Measurements from ENCODE around the gene PLXNA1.

PLXNA1 gene

GRCh38 chr3:126982471-126983175 lies at the start of gene PLXNA1:
Gene PLXNA1, plus strand, starts transcription at chr3:126983115. Its CDS starts 5,479 bp downstream, at chr3:126988594.
- DNase-seq (ENCODE audit: low read depth in 2 of 2) = peak; percentile 72 to 77

GRCh38 chr3:126934031-126934531 lies 48.8 kb upstream of the PLXNA1 start:
- no peak for DNase-seq (ENCODE audit: low read depth in 2 of 2)

- no peak for DNase-seq (ENCODE audit: low read depth in 2 of 2)
Measured at GRCh38 chr3:126934991-126935390, 47.9 kb upstream of the PLXNA1 start.

- DNase-seq (ENCODE audit: low read depth in 2 of 2) = no peak
Measured at GRCh38 chr3:126935756-126936509, 47.0 kb upstream of the PLXNA1 start.

GRCh38 chr3:126936853-126937425 lies 46.0 kb upstream of the PLXNA1 start:
- DNase-seq (ENCODE audit: low read depth in 2 of 2) = no peak

GRCh38 chr3:126937533-126937932 lies 45.4 kb upstream of the PLXNA1 start:
- no peak for DNase-seq (ENCODE audit: low read depth in 2 of 2)

GRCh38 chr3:126937973-126938372 lies 44.9 kb upstream of the PLXNA1 start:
- no peak for DNase-seq (ENCODE audit: low read depth in 2 of 2)

GRCh38 chr3:126938520-126939337 lies 44.2 kb upstream of the PLXNA1 start:
- DNase-seq (ENCODE audit: low read depth in 2 of 2) = no peak

- no peak for DNase-seq (ENCODE audit: low read depth in 2 of 2)
Measured at GRCh38 chr3:126939338-126939718, 43.6 kb upstream of the PLXNA1 start.

GRCh38 chr3:126939733-126940132 lies 43.2 kb upstream of the PLXNA1 start:
- DNase-seq (ENCODE audit: low read depth in 2 of 2) = no peak

- DNase-seq (ENCODE audit: low read depth in 2 of 2) = no peak
Measured at GRCh38 chr3:126941721-126942270, 41.1 kb upstream of the PLXNA1 start.

- no peak for DNase-seq (ENCODE audit: low read depth in 2 of 2)
Measured at GRCh38 chr3:126944089-126944965, 38.6 kb upstream of the PLXNA1 start.

GRCh38 chr3:126945171-126945721 lies 37.7 kb upstream of the PLXNA1 start:
- no peak for DNase-seq (ENCODE audit: low read depth in 2 of 2)

GRCh38 chr3:126945891-126946290 lies 37.0 kb upstream of the PLXNA1 start:
- no peak for DNase-seq (ENCODE audit: low read depth in 2 of 2)

GRCh38 chr3:126946405-126946804 lies 36.5 kb upstream of the PLXNA1 start:
- DNase-seq (ENCODE audit: low read depth in 2 of 2) = no peak

GRCh38 chr3:126947429-126947828 lies 35.5 kb upstream of the PLXNA1 start:
- no peak for DNase-seq (ENCODE audit: low read depth in 2 of 2)

GRCh38 chr3:126948980-126949535 lies 33.9 kb upstream of the PLXNA1 start:
- no peak for DNase-seq (ENCODE audit: low read depth in 2 of 2)

GRCh38 chr3:126951561-126951960 lies 31.4 kb upstream of the PLXNA1 start:
- DNase-seq (ENCODE audit: low read depth in 2 of 2) = no peak

GRCh38 chr3:126952261-126952982 lies 30.5 kb upstream of the PLXNA1 start:
- DNase-seq (ENCODE audit: low read depth in 2 of 2) = no peak
